ENCODE results near the gene UNC5A. TPM values are rescaled to one million over a fixed set of nuclear protein-coding genes. Genes with fewer than 3 reads are reported as not detected.

UNC5A gene
- total RNA-seq, 1 donor from 2014 or later = 0.21 TPM

DNA sequence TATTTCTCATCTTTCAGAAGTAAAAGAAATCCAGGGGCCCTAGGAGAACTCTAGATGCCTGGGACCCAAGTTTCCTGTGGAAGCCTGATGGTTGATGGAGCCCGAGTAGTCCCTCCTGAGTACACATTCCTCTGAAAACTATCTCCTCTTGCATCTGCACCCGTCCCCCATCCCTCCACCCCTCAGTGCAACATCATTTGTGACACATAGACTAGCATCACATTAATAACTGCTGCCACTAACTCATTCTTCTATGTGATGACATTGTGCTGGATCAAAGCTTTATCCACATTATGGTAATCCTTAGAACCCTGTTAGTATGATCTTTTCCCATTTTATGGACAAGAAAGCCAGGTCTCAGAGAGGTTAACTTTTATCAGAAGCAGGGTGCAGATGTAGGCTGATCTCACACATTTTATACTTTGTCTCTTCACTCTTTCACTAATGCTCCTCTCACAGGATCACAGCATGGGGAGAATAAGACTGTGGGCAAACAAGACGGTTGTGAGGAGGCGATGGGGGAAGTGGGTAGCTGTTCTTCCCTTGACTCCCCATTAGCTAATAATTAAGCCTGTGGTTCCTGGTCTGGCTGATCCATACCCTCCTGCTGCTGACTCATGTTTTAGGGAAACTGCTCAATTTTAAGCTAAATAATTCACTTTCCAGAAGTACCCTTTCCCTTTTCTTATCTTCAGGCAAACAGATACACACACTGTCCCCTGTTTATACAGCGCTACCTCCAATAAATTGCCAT, 92.7 kb downstream of the UNC5A start:
- TF ChIP-seq, protein P1, sequence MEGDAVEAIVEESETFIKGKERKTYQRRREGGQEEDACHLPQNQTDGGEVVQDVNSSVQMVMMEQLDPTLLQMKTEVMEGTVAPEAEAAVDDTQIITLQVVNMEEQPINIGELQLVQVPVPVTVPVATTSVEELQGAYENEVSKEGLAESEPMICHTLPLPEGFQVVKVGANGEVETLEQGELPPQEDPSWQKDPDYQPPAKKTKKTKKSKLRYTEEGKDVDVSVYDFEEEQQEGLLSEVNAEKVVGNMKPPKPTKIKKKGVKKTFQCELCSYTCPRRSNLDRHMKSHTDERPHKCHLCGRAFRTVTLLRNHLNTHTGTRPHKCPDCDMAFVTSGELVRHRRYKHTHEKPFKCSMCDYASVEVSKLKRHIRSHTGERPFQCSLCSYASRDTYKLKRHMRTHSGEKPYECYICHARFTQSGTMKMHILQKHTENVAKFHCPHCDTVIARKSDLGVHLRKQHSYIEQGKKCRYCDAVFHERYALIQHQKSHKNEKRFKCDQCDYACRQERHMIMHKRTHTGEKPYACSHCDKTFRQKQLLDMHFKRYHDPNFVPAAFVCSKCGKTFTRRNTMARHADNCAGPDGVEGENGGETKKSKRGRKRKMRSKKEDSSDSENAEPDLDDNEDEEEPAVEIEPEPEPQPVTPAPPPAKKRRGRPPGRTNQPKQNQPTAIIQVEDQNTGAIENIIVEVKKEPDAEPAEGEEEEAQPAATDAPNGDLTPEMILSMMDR (IDR thresholded peaks at IDR 0.05) = no peak
- H3K9me3 ChIP-seq = no peaks in the 10 kb centered on the region
- peaks cover 38% of the 10 kb centered on the region for H3K4me1 ChIP-seq
- no peak overlapping the region for H3K27ac ChIP-seq
- intact Hi-C loops (cut with DNase I) = no loop called here
- ATAC-seq = peak in 1 of 2 donors; percentile 13
- H3K36me3 ChIP-seq = peaks cover 61% of the 10 kb centered on the region
- no peaks in the 10 kb centered on the region for H3K27me3 ChIP-seq (ENCODE audit: low read depth)
- DNase-seq = no peak
- H3K4me3 ChIP-seq = no peak overlapping the region

DNA sequence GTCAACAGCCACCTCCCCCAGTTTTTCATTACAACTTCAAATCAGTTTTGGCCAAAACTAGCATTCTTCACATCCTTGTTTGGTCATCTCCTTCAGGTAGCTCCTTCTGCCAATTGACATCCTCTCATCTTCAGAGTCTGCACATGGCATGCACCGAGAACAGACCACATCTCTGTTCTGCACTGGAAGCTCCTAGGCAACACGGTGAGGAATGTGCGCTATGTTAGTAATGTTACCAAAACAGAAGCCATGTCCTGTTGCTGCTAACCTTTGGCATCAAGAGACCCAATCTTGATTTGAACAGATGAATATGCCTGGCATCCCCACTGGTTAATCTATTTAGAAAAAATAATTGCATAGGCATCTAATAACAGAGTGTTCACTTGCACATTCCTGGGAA, 93.9 kb downstream of the UNC5A start:
- peaks cover 73% of the 10 kb centered on the region for H3K36me3 ChIP-seq
- TF ChIP-seq, protein P1 (IDR thresholded peaks at IDR 0.05) = no peak
- intact Hi-C loops (cut with DNase I) = no loop called here
- no peaks in the 10 kb centered on the region for H3K27me3 ChIP-seq (ENCODE audit: low read depth)
- H3K9me3 ChIP-seq = no peaks in the 10 kb centered on the region
- DNase-seq = no peak
- no peak for ATAC-seq
- H3K27ac ChIP-seq = no peak overlapping the region
- peaks cover 36% of the 10 kb centered on the region for H3K4me1 ChIP-seq
- H3K4me3 ChIP-seq = no peak overlapping the region

DNA sequence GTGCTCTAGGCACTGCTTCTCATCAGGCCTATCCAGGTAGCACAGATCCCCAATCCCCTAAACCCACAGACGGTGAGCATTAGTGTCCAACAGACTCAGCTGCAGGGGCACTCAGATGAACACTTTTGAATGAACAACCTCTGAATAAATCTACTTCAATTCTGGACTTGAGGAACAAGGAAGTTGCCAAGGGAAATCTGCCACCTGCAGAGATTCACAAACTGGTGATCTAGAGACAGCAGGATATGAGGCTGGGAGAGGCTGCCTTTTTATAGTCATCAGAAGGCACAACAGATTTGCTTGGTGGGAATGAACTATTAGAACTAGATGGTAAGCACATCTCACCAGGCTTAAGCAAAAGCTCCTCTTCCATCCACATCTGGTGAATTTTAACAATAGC, 95.8 kb downstream of the UNC5A start:
- Histone ChIP-seq H3K4me3 (no peak overlapping the region), H3K9me3 (no peaks in the 10 kb centered on the region), H3K36me3 (peaks cover 83% of the 10 kb centered on the region), H3K27ac (no peak overlapping the region), H3K27me3 (ENCODE audit: low read depth) (no peaks in the 10 kb centered on the region), H3K4me1 (peaks cover 20% of the 10 kb centered on the region)
- ATAC-seq = no peak
- no peak for DNase-seq
- TF ChIP-seq, protein P1 (IDR thresholded peaks at IDR 0.05) = no peak
- intact Hi-C loops (cut with DNase I) = no loop called here

DNA sequence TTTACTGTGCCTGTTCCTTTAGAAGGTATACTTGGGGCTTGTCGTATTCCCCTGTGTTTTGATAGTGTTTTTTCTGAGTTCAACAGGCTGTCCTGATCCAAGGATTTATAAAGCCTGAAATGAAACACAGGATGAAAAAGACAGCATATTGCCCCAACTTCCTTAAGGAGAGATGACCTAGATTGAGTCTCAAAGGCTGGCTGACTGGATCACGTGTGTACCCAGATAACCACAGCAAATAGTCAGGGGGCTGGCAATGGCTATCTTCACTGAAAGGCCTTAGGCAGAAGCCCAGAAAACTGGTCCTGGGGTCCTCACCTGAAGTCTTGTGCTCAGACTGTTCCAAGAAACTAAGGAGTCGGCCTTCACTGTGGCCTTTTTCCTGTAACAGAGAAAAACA, 96.4 kb downstream of the UNC5A start:
- Histone ChIP-seq H3K36me3 (peaks cover 83% of the 10 kb centered on the region), H3K9me3 (no peaks in the 10 kb centered on the region), H3K4me3 (no peak overlapping the region), H3K27me3 (ENCODE audit: low read depth) (no peaks in the 10 kb centered on the region), H3K27ac (no peak overlapping the region), H3K4me1 (peaks cover 18% of the 10 kb centered on the region)
- TF ChIP-seq, protein P1 (IDR thresholded peaks at IDR 0.05) = no peak
- intact Hi-C loops (cut with DNase I) = no loop called here
- DNase-seq = no peak
- no peak for ATAC-seq

DNA sequence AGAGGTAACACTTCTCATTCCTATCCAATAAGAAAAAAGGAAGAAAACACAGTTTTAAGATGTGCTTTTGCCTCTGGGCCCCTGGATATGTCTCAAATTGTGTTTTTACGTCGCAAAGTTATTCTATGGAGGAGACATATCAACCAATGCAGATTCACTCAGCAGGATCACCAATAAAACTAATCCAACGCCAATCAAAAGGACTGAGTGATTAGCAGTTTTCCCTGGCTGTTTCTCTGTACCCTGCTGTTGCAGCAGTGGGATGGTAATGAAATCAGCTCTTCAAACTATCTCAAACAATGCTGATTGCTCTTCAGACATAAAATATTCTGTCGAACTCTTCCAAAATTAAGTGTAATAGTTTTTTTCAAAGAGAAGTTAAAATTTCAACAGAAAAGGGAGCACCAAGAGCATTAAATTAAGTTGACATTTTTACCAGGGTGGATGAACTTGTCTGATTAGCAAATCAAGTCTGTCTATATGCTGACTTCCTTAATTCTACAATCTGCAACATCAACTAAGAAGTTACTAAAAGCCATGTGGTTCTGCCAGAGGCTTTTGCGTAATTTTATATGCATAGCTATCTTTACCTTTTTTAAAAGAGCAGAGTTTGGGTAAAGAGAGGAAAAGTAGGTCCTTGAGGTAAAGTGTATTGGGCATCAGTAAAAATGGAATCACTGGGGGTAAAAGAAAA, 98.5 kb downstream of the UNC5A start:
- Histone ChIP-seq H3K27ac (no peak overlapping the region), H3K9me3 (no peaks in the 10 kb centered on the region), H3K4me3 (no peak overlapping the region), H3K4me1 (peaks cover 8% of the 10 kb centered on the region), H3K36me3 (peaks cover 65% of the 10 kb centered on the region), H3K27me3 (ENCODE audit: low read depth) (no peaks in the 10 kb centered on the region)
- DNase-seq (no peak), ATAC-seq (no peak)
- TF ChIP-seq, protein P1 (IDR thresholded peaks at IDR 0.05) = no peak
- intact Hi-C loops (cut with DNase I) = no loop called here

All from lower lobe of right lung (tissue), 2 donors.